Trophoblast cell (in vitro differentiated cells and primary cell): ENCODE data around the gene CRTC1.
A peak's percentile ranks its signal among the peaks of the same experiment; 100 is the strongest.

Experiments
- DNase-seq, 2 donors: peaks; one replicate each; pipeline ENCODE4 v3.0.0-alpha.2; 2016
- H2AFZ ChIP-seq: 2 replicates; pipeline ENCODE4 v1.6.1; 2013; ENCODE audit warnings: low read length, moderate library complexity, mild to moderate bottlenecking; ENCODE audit not compliant: insufficient read depth, poor library complexity
- H2AK5ac ChIP-seq: 2 replicates; pipeline ENCODE4 v1.6.1; 2013; ENCODE audit warnings: mild to moderate bottlenecking, low read length
- H2BK120ac ChIP-seq: 2 replicates; pipeline ENCODE4 v1.6.1; 2013; ENCODE audit warnings: low read length, mild to moderate bottlenecking, moderate library complexity; ENCODE audit not compliant: insufficient read depth, poor library complexity
- H2BK12ac ChIP-seq: 2 replicates; pipeline ENCODE4 v1.6.1; 2013; ENCODE audit warnings: mild to moderate bottlenecking, low read length, moderate library complexity
- H2BK5ac ChIP-seq: 2 replicates; pipeline ENCODE4 v1.6.1; 2013; ENCODE audit warnings: low read length, low read depth, moderate library complexity, mild to moderate bottlenecking; ENCODE audit not compliant: poor library complexity
- H3K14ac ChIP-seq: 2 replicates; pipeline ENCODE4 v1.6.1; 2013; ENCODE audit warnings: mild to moderate bottlenecking, low read length
- H3K18ac ChIP-seq: 2 replicates; pipeline ENCODE4 v1.6.1; 2013; ENCODE audit warnings: mild to moderate bottlenecking, low read length
- H3K23ac ChIP-seq: 2 replicates; pipeline ENCODE4 v1.6.1; 2013; ENCODE audit warnings: low read length
- H3K27ac ChIP-seq: 2 replicates; pipeline ENCODE4 v1.5.1; 2013; ENCODE audit warnings: low read depth, mild to moderate bottlenecking, inconsistent platforms, low read length, moderate library complexity
- H3K27me3 ChIP-seq: 2 replicates; pipeline ENCODE4 v1.6.1; 2013; ENCODE audit warnings: inconsistent platforms, mild to moderate bottlenecking, low read length, moderate library complexity; ENCODE audit not compliant: insufficient read depth
- H3K36me3 ChIP-seq, 2 experiments: 1 replicate in 1 of 2; 2 replicates in 1 of 2; pipeline ENCODE4 v1.6.1; 2013; ENCODE audit warnings: low read length in 2 of 2, mild to moderate bottlenecking in 2 of 2, moderate library complexity in 1 of 2; ENCODE audit not compliant: insufficient read depth in 2 of 2, control insufficient read depth in 1 of 2
- H3K4ac ChIP-seq: 2 replicates; pipeline ENCODE4 v1.6.1; 2013; ENCODE audit warnings: low read depth, mild to moderate bottlenecking, low read length, moderate library complexity
- H3K4me1 ChIP-seq, 2 experiments: 1 replicate in 1 of 2; 2 replicates in 1 of 2; pipeline ENCODE4 v1.6.1; 2013; ENCODE audit warnings: low read length in 2 of 2, mild to moderate bottlenecking in 2 of 2, moderate library complexity in 1 of 2; ENCODE audit not compliant: insufficient read depth in 2 of 2, control insufficient read depth in 1 of 2
- H3K4me2 ChIP-seq: 2 replicates; pipeline ENCODE4 v1.6.1; 2013; ENCODE audit warnings: inconsistent platforms, mild to moderate bottlenecking, low read length, moderate library complexity
- H3K4me3 ChIP-seq: 2 replicates; pipeline ENCODE4 v1.5.1; 2013; ENCODE audit warnings: mild to moderate bottlenecking, low read depth, low read length, inconsistent platforms
- H3K79me1 ChIP-seq: one replicate; pipeline ENCODE4 v1.6.1; 2013; ENCODE audit warnings: low read length
- H3K79me2 ChIP-seq: 2 replicates; pipeline ENCODE4 v1.6.1; 2013; ENCODE audit warnings: low read length, mild to moderate bottlenecking; ENCODE audit not compliant: control insufficient read depth, insufficient read depth, poor library complexity
- H3K9ac ChIP-seq: 2 replicates; pipeline ENCODE4 v1.6.1; 2013; ENCODE audit warnings: mild to moderate bottlenecking, low read length
- H3K9me3 ChIP-seq: 2 replicates; pipeline ENCODE4 v1.6.1; 2013; ENCODE audit warnings: low read depth, mild to moderate bottlenecking, control low read depth, inconsistent platforms, low read length; ENCODE audit not compliant: insufficient read depth
- H4K12ac ChIP-seq: 2 replicates; pipeline ENCODE4 v1.6.1; 2013; ENCODE audit warnings: low read depth, mild to moderate bottlenecking, low read length, moderate library complexity
- H4K8ac ChIP-seq: 2 replicates; pipeline ENCODE4 v1.6.1; 2013; ENCODE audit warnings: low read depth, mild to moderate bottlenecking, low read length, moderate library complexity
- H4K91ac ChIP-seq: one replicate; pipeline ENCODE4 v1.6.1; 2013; ENCODE audit warnings: low read depth, mild to moderate bottlenecking, low read length, moderate library complexity
- WGBS: extraction: QIAGEN DNeasy Blood & Tissue Kit; methylation state at CpG from one replicate; pipeline ENCODE4 v1.1.7; 2013; ENCODE audit warnings: missing lambda C conversion rate; ENCODE audit not compliant: insufficient read length, insufficient coverage; ENCODE audit errors: extremely low coverage; 5-methylcytosine and 5-hydroxymethylcytosine counted together

Gene CRTC1

DNA sequence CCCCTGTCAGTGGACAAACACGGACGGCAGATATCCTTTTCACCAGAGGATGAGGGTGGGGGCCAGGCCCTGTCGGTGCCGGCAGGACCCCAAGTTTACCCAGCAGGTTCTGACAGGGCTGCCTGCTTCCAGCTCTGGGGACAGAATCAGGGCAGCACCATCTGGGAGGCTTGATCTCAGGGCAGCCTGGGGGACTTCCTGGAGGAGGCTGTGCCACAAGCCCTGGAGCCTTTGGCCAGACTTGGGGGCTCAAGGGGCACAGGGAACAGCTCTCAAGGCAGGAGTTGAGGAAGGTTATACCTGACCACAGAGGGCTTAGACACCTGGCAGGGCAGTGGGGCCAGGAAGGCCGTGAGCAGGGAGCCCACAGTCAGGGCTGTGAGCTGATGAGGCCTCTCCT is 62.5 kb downstream of the CRTC1 start:
- Histone ChIP-seq H2AFZ (no peak overlapping the region), H2BK5ac (no peak overlapping the region), H2BK12ac (no peak overlapping the region), H3K4ac (no peak overlapping the region), H4K12ac (no peak overlapping the region), H3K36me3 (peaks cover 2 to 3% of the 10 kb centered on the region in 2 experiments), H3K27me3 (no peaks in the 10 kb centered on the region), H3K79me1 (peaks cover 3% of the 10 kb centered on the region), H2AK5ac (no peak overlapping the region), H3K27ac (no peak overlapping the region), H3K14ac (no peak overlapping the region), H3K23ac (no peak overlapping the region), H3K4me1 (peaks cover 10 to 12% of the 10 kb centered on the region in 2 experiments), H4K8ac (no peak overlapping the region), H4K91ac (no peak overlapping the region), H3K18ac (no peak overlapping the region), H2BK120ac (no peak overlapping the region), H3K4me3 (no peak overlapping the region), H3K4me2 (no peak overlapping the region), H3K9me3 (peaks cover 2% of the 10 kb centered on the region), H3K9ac (no peak overlapping the region), H3K79me2 (no peaks in the 10 kb centered on the region)
- no CpG with 5 or more reads among the region's 5 CpGs for WGBS
- no peak for DNase-seq

DNA sequence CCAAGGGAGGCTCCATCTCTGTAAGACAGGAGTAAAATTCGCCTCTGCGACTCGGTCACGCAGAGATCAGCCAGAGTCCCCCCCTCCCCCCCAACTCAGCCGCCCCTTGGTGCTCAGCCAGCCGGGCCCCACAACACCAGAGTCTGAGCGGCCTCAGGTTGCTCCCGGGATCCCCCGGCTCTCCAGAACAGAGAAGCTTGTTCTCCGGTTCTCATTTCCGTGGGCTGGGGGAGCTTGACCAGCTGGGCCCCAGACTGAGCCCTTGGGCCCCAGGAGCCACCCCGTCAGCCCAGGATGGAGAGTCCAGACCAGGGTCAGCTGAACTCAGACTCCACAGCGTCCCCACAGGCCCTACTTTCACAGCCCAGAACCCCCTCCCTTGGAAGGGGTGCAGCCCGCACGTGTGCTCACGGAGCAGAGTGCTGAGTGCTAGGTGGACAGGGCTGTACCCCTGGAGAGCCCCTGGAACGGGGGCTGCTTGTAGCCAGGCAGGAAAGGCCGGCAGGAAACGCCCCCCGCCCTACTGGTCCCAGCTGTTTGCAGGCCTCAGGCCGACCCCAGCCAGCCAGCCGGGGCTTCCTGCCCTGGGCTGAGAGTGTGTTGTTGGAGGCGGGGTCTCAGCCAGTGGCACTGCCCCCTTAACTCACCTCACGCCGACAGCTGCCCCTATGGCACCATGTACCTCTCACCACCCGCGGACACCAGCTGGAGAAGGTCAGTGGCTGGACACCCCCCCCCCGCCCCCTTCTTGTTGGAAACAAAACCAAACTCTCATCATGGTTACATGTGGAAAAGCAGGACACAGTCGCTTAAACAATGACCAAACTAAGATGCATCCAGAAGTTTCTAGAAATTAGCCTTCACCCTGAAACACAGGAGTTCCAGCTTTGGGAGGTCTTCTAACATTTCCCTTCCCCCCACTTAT is 63.2 kb downstream of the CRTC1 start:
- DNase-seq: no peak
- no peak overlapping the region for H2BK12ac ChIP-seq
- peaks cover 7 to 8% of the 10 kb centered on the region in 2 experiments for H3K4me1 ChIP-seq
- H4K91ac ChIP-seq: no peak overlapping the region
- no peak overlapping the region for H3K4ac ChIP-seq
- peaks cover 3% of the 10 kb centered on the region for H3K79me1 ChIP-seq
- peaks cover 2% of the 10 kb centered on the region for H3K9me3 ChIP-seq
- H3K27ac ChIP-seq: no peak overlapping the region
- no peak overlapping the region for H4K12ac ChIP-seq
- H3K36me3 ChIP-seq: peaks cover 2 to 3% of the 10 kb centered on the region in 2 experiments
- no peaks in the 10 kb centered on the region for H3K27me3 ChIP-seq
- no peak overlapping the region for H2BK120ac ChIP-seq
- no peak overlapping the region for H3K9ac ChIP-seq
- peak overlapping the region; percentile 33 for H2AK5ac ChIP-seq
- peak overlapping the region; percentile 46 for H3K18ac ChIP-seq
- peak overlapping the region; percentile 24 for H3K14ac ChIP-seq
- H3K4me3 ChIP-seq: no peak overlapping the region
- H4K8ac ChIP-seq: peak overlapping the region; percentile 74
- H2BK5ac ChIP-seq: no peak overlapping the region
- WGBS: no CpG with 5 or more reads among the region's 29 CpGs
- no peak overlapping the region for H2AFZ ChIP-seq
- H3K23ac ChIP-seq: no peak overlapping the region
- H3K79me2 ChIP-seq: no peaks in the 10 kb centered on the region
- H3K4me2 ChIP-seq: no peak overlapping the region

DNA sequence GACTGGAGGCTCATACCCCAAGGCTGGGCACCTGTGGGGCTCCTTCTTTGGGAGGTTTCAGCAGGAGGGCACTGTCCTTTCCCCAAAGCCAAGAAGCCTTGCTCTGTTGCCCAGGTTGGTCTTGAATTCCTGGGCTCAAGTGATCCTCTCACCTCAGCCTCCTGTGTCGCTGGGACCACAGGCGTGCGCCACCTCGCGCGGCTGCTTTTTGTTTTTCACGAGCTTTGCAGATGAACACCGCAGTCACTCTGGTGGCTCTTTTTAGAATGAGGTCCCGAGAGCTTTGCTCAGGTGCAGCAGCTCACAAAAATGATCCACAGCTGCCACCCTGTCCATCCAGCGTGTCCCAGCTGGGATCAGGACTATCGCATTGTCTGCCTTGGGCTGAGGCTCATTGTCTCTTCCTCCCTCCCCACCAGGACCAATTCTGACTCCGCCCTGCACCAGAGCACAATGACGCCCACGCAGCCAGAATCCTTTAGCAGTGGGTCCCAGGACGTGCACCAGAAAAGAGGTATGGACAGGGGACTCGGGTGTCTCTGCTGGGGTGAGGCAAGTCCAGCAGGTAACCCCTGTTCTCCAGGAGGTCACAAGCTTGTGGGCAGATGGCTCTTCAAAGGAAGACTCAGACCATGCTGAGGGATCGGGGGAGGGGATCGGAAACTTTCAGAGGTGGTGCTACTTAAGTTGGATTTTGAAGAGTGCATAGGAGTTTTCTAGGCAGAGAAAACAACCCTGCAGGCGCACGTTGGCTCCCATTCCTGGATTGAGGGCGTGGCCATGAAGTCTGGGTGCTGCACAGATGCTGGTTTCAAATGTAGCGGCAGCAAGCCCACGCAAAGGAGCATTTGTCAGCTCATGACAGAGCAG is 66.1 kb downstream of the CRTC1 start:
- no peak for DNase-seq
- H3K4me2 ChIP-seq: no peak overlapping the region
- peaks cover 0 to 3% of the 10 kb centered on the region in 2 experiments for H3K36me3 ChIP-seq
- no peak overlapping the region for H3K4ac ChIP-seq
- H4K12ac ChIP-seq: no peak overlapping the region
- no peak overlapping the region for H4K8ac ChIP-seq
- H3K18ac ChIP-seq: no peak overlapping the region
- H3K79me2 ChIP-seq: no peaks in the 10 kb centered on the region
- no CpG with 5 or more reads among the region's 23 CpGs for WGBS
- no peak overlapping the region for H2AFZ ChIP-seq
- H3K27ac ChIP-seq: no peak overlapping the region
- H3K14ac ChIP-seq: no peak overlapping the region
- H2BK12ac ChIP-seq: no peak overlapping the region
- H3K23ac ChIP-seq: no peak overlapping the region
- no peaks in the 10 kb centered on the region for H3K27me3 ChIP-seq
- H2AK5ac ChIP-seq: no peak overlapping the region
- H2BK120ac ChIP-seq: no peak overlapping the region
- H4K91ac ChIP-seq: no peak overlapping the region
- peaks cover 7 to 8% of the 10 kb centered on the region in 2 experiments for H3K4me1 ChIP-seq
- no peak overlapping the region for H3K9ac ChIP-seq
- H3K9me3 ChIP-seq: peaks cover 2% of the 10 kb centered on the region
- H3K79me1 ChIP-seq: peaks cover 3% of the 10 kb centered on the region
- H3K4me3 ChIP-seq: no peak overlapping the region
- no peak overlapping the region for H2BK5ac ChIP-seq

DNA sequence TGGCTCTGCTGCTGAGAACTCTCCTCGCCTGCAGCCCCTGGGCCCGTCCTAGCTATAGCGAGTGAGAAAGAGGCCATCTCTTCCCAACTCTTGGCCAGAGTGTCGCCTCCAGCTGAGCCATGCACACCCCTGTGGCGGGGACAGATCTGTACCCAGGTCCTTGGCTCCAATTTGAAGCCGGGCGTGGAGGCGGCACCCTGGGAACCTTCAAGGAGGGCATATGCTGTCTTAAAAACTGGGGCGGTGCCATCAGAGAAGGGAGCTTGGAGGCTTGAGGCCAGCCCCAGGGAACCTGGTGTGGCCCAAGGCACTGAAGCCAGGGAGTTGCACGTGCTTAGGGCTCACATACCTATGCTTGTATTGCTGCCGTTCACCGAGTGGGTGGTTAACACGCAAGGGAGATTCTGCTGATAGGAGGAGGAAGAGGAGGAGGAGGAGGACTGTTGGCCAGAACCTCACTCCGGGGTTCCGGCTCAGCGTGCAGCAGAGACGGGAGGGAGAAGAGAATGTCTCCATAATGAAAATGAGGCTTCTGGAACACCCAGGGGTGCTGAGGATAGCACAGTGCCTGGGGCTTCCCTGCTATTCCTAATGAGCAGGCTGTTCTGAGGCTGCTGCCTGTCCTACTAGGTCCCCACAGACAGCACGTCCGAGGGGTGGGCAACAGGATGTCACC is 67.0 kb downstream of the CRTC1 start:
- Histone ChIP-seq H3K79me2 (no peaks in the 10 kb centered on the region), H4K12ac (no peak overlapping the region), H3K4me1 (peaks cover 7 to 8% of the 10 kb centered on the region in 2 experiments), H3K79me1 (peaks cover 3% of the 10 kb centered on the region), H3K23ac (no peak overlapping the region), H2BK12ac (no peak overlapping the region), H2AFZ (no peak overlapping the region), H3K27me3 (no peaks in the 10 kb centered on the region), H3K36me3 (peaks cover 0 to 3% of the 10 kb centered on the region in 2 experiments), H3K4me3 (no peak overlapping the region), H3K14ac (no peak overlapping the region), H3K9ac (no peak overlapping the region), H2BK5ac (no peak overlapping the region), H3K4ac (no peak overlapping the region), H3K18ac (no peak overlapping the region), H3K9me3 (peaks cover 2% of the 10 kb centered on the region), H2BK120ac (no peak overlapping the region), H4K91ac (no peak overlapping the region), H4K8ac (no peak overlapping the region), H3K27ac (no peak overlapping the region), H2AK5ac (no peak overlapping the region), H3K4me2 (no peak overlapping the region)
- DNase-seq: no peak
- no CpG with 5 or more reads among the region's 19 CpGs for WGBS
